Nephron (organoid): Measurements from ENCODE around the gene ZCCHC14.
"Not testable (repeated sequence)": the region's sequence is repeated elsewhere in the genome, so short reads cannot be mapped to it uniquely, and the experiment has no call there.

ENCODE experiments used
- H3K27ac Mint-ChIP-seq, 3 experiments: 2 replicates each; pipeline ENCODE4 v1.8.0; 2020; ENCODE audit warnings: mixed read lengths in 3 of 3, mild to moderate bottlenecking in 2 of 3, moderate library complexity in 1 of 3
- H3K27me3 Mint-ChIP-seq: 2 replicates; pipeline ENCODE4 v1.8.0; 2021; ENCODE audit warnings: low read depth, mild to moderate bottlenecking, moderate library complexity, mixed read lengths
- H3K36me3 Mint-ChIP-seq: 2 replicates; pipeline ENCODE4 v1.8.0; 2020; ENCODE audit warnings: low read depth, mixed read lengths
- H3K4me1 Mint-ChIP-seq: 2 replicates; pipeline ENCODE4 v1.8.0; 2020; ENCODE audit warnings: mixed read lengths
- H3K4me3 Mint-ChIP-seq, 3 experiments: 2 replicates each; pipeline ENCODE4 v1.8.0; 2020; ENCODE audit warnings: mild to moderate bottlenecking in 3 of 3, mixed read lengths in 3 of 3, moderate library complexity in 2 of 3
- H3K9me3 Mint-ChIP-seq: 2 replicates; pipeline ENCODE4 v1.8.0; 2020; ENCODE audit warnings: mixed read lengths
- TF ChIP-seq, protein P1 (sequence below), 3 experiments: fragments of 200-600 bp; sonication (generic); IDR thresholded peaks; one replicate each; pipeline ENCODE4 v1.5.0; 2021; ENCODE audit warnings: antibody characterized with exemption in 3 of 3; ENCODE audit not compliant: unreplicated experiment in 3 of 3

ZCCHC14 gene

DNA sequence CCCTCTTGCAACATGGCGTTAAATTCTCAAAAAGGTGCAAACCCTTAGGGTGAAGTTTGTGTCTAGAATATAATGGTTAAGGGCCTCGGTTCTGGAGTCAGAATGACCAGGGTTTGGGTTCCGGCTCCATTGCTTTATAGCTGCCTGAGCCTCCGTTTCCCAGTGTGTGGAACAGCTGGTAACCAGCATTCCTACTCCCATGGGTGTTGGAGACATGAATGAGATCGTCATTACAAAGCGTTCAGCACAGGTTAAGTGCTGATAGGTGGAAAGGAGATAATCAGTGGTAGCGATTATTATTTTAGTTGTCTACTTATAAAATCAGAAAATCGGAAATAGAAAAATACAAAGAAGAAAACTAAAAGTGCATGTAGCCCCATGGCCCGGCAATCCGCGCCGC is 23.5 kb upstream of the ZCCHC14 start:
- Mint-ChIP-seq H3K4me1 (peaks cover 6% of the 10 kb centered on the region), H3K36me3 (no peaks in the 10 kb centered on the region), H3K27me3 (peaks cover 13% of the 10 kb centered on the region), H3K4me3 (no peak overlapping the region), H3K27ac (peak overlapping the region in 1 of 3 experiments; percentile 65), H3K9me3 (peaks cover 2% of the 10 kb centered on the region)
- TF ChIP-seq, protein P1, sequence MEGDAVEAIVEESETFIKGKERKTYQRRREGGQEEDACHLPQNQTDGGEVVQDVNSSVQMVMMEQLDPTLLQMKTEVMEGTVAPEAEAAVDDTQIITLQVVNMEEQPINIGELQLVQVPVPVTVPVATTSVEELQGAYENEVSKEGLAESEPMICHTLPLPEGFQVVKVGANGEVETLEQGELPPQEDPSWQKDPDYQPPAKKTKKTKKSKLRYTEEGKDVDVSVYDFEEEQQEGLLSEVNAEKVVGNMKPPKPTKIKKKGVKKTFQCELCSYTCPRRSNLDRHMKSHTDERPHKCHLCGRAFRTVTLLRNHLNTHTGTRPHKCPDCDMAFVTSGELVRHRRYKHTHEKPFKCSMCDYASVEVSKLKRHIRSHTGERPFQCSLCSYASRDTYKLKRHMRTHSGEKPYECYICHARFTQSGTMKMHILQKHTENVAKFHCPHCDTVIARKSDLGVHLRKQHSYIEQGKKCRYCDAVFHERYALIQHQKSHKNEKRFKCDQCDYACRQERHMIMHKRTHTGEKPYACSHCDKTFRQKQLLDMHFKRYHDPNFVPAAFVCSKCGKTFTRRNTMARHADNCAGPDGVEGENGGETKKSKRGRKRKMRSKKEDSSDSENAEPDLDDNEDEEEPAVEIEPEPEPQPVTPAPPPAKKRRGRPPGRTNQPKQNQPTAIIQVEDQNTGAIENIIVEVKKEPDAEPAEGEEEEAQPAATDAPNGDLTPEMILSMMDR (IDR thresholded peaks at IDR 0.05; ENCODE audit: unreplicated experiment in 3 of 3) = no peak

DNA sequence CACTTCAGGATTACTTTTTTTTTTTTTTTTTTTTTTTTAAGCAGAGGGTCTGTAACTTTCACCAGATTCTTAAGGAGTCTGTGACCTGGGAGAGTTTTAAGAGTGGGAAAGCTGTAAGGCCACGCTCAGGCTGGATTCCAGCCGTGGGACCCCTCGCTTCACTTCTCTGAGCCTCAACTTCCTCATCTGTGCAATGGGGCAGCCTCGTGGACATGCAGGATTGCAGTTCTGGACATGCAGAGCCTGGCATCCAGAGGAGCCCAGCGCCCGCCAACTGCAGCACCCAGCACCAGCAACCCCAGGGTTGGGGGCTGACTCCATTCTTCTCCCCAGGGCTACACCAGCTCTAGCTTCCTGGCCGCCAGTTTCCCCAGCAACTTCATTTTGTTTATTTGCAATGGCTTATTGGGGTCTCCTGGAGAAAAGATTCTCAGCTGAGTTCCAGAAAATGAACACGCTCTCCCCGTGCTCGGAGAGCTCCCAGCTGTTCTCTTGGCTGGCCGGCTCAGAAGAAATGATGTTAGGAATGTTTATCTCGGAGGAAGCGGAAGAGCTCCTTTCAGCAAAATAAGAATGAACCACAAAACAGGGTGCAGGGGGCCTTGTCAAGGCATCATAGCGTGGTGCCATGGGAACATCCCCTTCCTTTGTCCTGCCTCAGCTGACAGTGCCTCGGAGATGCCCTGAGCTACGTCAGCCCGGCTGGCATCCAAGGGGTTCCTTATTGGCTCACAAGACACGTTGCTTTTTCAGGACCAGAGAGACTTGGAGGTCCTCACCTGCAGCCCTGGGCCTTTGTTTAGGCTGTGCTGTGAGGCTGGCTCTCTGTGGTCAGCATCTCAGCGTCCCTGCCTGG is 22.9 kb upstream of the ZCCHC14 start:
- H3K27me3 Mint-ChIP-seq = peaks cover 10% of the 10 kb centered on the region
- H3K4me1 Mint-ChIP-seq = peaks cover 6% of the 10 kb centered on the region
- H3K27ac Mint-ChIP-seq = peak overlapping the region; percentile 63 to 70 (median 65)
- H3K9me3 Mint-ChIP-seq = peaks cover 2% of the 10 kb centered on the region
- H3K4me3 Mint-ChIP-seq = no peak overlapping the region
- TF ChIP-seq, protein P1 (IDR thresholded peaks at IDR 0.05; ENCODE audit: unreplicated experiment in 3 of 3) = no peak
- no peaks in the 10 kb centered on the region for H3K36me3 Mint-ChIP-seq

DNA sequence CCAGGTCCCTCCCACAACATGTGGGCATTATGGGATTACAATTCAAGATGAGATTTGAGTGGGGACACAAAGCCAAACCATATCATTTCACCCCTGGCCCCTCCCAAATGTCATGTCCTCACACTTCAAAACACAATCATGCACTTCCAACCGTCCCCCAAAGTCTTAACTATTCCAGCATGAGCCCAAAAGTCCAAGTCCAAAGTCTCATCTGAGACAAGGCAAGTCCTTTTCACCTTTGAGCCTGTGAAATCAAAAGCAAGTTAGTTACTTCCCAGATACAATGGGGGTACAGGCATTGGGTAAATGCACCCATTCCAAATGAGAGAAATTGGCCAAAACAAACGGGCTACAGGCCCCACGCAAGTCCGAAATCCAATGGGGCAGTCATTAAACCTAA is 17.0 kb upstream of the ZCCHC14 start:
- H3K27me3 Mint-ChIP-seq, H3K9me3 Mint-ChIP-seq, H3K4me1 Mint-ChIP-seq, H3K36me3 Mint-ChIP-seq, H3K27ac Mint-ChIP-seq, H3K4me3 Mint-ChIP-seq: not testable (repeated sequence)

DNA sequence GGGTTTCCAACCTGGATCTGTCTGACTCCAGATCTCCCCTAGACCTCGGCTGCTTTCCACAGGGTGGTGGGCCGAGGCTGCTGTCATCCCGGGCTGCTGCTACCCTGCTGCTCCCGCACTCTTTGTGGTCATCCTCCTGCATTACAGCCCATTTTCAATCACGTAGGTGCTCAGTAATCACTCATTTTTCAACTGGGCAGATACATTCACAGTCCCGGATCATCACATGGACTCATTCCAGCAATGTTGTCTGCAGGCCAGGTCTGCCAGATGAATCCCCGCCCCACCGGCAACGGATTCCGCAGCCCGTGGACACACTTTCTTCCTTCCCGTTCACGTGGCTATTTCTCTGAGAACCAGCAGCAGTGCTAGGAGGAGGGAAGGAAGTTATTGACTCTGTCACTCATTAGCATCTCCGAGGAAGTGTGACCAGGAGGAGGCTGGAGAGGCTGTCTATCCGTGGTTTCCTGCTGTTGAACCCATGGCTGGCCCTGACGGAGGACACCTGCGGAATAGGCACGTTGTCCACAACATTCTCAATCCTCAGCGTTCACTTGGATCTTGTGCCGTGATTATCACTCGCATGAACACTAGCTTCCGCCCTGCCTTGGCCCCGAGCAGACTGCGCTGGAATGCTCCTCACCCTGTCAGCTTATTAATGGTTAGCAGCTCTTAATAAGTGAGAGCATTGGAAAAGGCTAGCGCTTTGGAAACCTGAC is 14.7 kb upstream of the ZCCHC14 start:
- H3K36me3 Mint-ChIP-seq = no peaks in the 10 kb centered on the region
- H3K27ac Mint-ChIP-seq = peak overlapping the region; percentile 47 to 90 (median 76)
- H3K4me1 Mint-ChIP-seq = no peaks in the 10 kb centered on the region
- TF ChIP-seq, protein P1 (IDR thresholded peaks at IDR 0.05; ENCODE audit: unreplicated experiment in 3 of 3) = no peak
- peak overlapping the region in 1 of 3 experiments; percentile 17 for H3K4me3 Mint-ChIP-seq
- H3K9me3 Mint-ChIP-seq = no peaks in the 10 kb centered on the region
- no peaks in the 10 kb centered on the region for H3K27me3 Mint-ChIP-seq

DNA sequence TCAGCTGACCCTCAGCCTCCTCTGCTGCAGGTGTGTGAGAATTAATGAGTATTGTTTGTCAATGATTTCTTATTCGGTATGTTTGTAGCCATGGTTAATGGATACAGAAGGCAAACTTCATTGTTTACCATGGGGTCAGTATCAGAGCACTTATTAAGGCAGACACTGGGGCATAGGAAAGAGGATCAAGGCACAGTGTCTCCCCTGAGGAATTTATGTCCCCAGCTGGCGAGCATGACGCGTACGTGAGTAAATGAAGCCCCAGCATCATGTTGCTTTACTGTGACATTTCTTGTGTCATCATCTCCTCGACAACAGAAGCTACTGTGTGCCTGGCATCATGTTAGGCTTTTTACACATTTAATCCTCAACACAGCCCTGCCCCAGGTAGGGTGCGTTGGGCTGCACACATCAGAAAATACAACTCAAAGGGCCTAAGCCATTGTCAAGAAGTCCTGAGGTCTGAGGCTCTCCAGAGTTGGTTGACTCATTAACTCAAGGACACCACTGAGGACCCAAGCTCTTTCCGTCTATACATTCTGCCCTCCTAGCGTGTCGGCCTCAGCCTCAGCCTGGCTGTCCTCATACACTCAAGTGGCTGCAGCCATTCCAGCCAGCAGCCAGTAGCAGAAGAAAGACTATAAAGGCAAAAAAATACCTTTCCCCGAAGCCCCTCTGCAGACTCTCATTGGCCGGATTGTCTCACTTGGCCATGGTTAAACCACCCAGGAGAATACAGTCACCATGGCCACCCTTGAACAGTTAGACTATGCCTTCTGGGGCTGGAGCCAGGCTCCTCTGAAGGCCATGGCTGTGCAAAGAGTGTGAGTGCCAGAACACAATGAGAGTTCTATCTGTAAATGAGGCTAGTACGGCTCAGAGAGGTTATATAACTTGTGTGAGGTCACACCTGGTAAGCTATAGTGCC is 13.9 kb upstream of the ZCCHC14 start:
- Mint-ChIP-seq H3K27me3 (no peaks in the 10 kb centered on the region), H3K4me3 (no peak overlapping the region), H3K4me1 (no peaks in the 10 kb centered on the region), H3K9me3 (no peaks in the 10 kb centered on the region), H3K36me3 (no peaks in the 10 kb centered on the region), H3K27ac (peak overlapping the region in 2 of 3 experiments; percentile 23 to 90)
- TF ChIP-seq, protein P1 (IDR thresholded peaks at IDR 0.05; ENCODE audit: unreplicated experiment in 3 of 3) = no peak

DNA sequence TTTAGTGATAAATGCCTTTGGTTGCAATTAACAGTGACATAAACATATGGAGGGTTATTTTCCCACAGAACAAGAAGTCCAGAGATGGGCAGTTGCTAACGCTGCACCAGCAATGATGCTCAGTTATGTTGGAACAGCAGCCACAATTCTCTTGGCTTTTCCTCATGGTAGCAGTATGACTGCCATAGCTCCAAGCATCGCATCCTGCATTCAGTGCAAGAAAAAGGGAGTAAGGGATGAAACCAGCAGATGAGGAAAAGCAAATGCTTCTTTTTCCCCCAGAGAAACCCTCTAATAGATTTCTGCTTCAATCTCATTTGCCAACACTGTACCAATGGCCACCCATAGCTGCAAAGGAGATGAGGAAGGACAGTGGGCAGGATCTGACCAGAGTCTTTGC is 13.0 kb upstream of the ZCCHC14 start:
- Mint-ChIP-seq H3K27ac (peak overlapping the region in 1 of 3 experiments; percentile 60), H3K4me3 (no peak overlapping the region), H3K27me3 (no peaks in the 10 kb centered on the region), H3K4me1 (no peaks in the 10 kb centered on the region), H3K36me3 (no peaks in the 10 kb centered on the region), H3K9me3 (no peaks in the 10 kb centered on the region)
- TF ChIP-seq, protein P1 (IDR thresholded peaks at IDR 0.05; ENCODE audit: unreplicated experiment in 3 of 3) = no peak

DNA sequence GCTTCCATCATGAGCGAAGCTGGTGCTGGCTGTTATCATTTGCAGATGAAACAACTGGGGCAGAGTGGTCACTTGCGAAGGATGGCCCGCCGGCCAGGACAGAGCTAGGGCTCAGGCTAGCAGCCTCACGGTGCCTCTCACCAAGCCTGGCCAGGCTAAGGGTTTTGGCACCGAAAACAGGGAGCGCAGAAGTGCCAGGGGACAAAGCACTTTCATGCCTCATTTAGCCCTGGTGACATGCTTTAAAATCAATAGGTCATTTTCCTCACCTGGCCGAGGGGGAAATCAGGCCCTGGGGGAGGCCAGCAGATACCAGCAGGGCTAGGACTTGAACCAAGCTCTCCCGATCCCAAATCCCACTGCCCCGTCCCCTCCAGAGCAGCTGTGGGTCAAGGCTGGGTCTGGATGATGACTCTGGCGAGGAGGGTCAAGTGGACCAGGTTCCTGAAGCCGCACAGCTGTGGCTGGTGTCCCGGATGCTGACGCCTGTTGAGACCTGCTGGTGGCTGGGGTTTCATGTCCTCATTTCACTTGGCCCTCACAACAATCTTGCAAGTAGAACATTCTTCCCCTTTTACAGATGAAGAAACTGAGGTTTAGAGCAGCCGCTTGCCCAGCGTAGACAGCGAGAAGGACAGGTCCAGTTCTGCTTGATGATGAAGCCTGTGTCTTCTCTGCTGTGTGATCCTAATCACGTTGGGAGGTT is 10.6 kb upstream of the ZCCHC14 start:
- H3K4me3 Mint-ChIP-seq, H3K36me3 Mint-ChIP-seq, H3K4me1 Mint-ChIP-seq, H3K27me3 Mint-ChIP-seq, H3K27ac Mint-ChIP-seq, H3K9me3 Mint-ChIP-seq: not testable (repeated sequence)
